PC-9 (cell line): Measurements from ENCODE around the gene NTM.

Source experiments
- CTCF ChIP-seq: fragments of 200-600 bp; sonication (generic); conservative IDR thresholded peaks from 2 replicates; pipeline ENCODE4 v1.6.1; 2017; ENCODE audit warnings: mixed run types, antibody characterized with exemption, mild to moderate bottlenecking, moderate library complexity
- EZH2 ChIP-seq: fragments of 200-600 bp; sonication (generic); IDR thresholded peaks from 2 replicates; pipeline ENCODE4 v1.8.0; 2017; ENCODE audit warnings: antibody characterized with exemption, low read depth

DNA sequence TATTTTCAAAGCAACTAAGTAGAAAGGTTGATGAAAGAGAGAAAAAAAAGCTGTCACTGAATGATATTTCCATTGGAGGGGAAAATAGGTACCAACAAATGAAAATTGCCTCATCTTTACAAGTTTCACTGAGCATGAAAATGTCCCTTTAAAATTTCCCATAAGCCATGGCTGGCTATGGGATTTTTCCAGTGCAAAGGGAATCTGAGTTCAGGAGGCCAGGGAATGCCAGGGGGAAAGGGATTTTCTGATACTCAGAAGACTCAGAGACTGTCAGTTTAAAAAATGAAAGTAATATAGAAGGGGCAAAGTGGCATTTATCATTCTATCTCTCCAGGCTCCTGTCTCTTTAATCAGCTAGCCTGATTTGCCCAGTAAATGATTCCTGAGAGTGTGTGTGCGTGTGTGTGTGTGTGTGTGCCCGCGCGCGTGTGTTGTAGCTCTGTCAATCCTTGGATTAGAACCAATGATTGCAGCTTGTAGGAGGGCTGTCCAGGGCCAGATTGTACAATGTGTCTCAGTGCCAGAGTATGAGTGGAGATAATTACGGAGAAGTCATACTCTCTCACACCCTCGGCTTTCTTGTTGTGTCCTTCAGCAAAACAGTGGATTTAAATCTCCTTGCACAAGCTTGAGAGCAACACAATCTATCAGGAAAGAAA, at the start of gene NTM:
- TF ChIP-seq CTCF (no peak), EZH2 (no peak)
